Effector memory CD4-positive, alpha-beta T cell (primary cell): ENCODE results near the gene CLEC12A.

ENCODE experiments used
- DNase-seq, 3 donors: peaks; one replicate each; pipeline ENCODE4 v3.0.0-alpha.2; 2020
- H3K27ac ChIP-seq: 2 replicates; pipeline ENCODE4 v1.7.0; 2013; ENCODE audit warnings: mild to moderate bottlenecking, low read length, moderate library complexity; ENCODE audit not compliant: insufficient read depth, poor library complexity, severe bottlenecking
- H3K27me3 ChIP-seq: replicated peaks from 2 replicates; pipeline ENCODE4 v1.7.0; 2013; ENCODE audit warnings: mild to moderate bottlenecking, low read length; ENCODE audit not compliant: insufficient read depth, control insufficient read depth, poor library complexity, severe bottlenecking
- H3K36me3 ChIP-seq: 2 replicates; pipeline ENCODE4 v1.7.0; 2013; ENCODE audit warnings: mild to moderate bottlenecking, low read length, moderate library complexity; ENCODE audit not compliant: control insufficient read depth, insufficient read depth
- H3K4me1 ChIP-seq: 2 replicates; pipeline ENCODE4 v1.7.0; 2013; ENCODE audit warnings: low read length, mild to moderate bottlenecking; ENCODE audit not compliant: control insufficient read depth, insufficient read depth, poor library complexity, severe bottlenecking
- H3K4me3 ChIP-seq: 2 replicates; pipeline ENCODE4 v1.7.0; 2013; ENCODE audit warnings: low read length, low read depth, mild to moderate bottlenecking; ENCODE audit not compliant: insufficient read depth, poor library complexity, severe bottlenecking
- H3K9me3 ChIP-seq: 2 replicates; pipeline ENCODE4 v1.7.0; 2013; ENCODE audit warnings: mild to moderate bottlenecking, low read length, moderate library complexity; ENCODE audit not compliant: control insufficient read depth
- total RNA-seq, 3 donors: gene quantifications; one replicate each; lab custom pipeline; 2026; lab: John Stamatoyannopoulos, UW

Gene CLEC12A
- 0 to 0.97 (median 0) reads per million in 3 donors for total RNA-seq

GRCh38 chr12:9971181-9971580 is at the start of gene CLEC12A:
CLEC12A (plus strand) TSS chr12:9971409; CDS start chr12:9971597, 188 bp downstream.
- no peak within 1 kb of the TSS for H3K4me3 ChIP-seq
- H3K27me3 ChIP-seq, result no peaks in the 10 kb centered on the region
- no peak within 1 kb of the TSS for H3K27ac ChIP-seq
- DNase-seq, result no peak
- no peaks in the 10 kb centered on the region for H3K9me3 ChIP-seq
- no peaks in the 10 kb centered on the region for H3K4me1 ChIP-seq
- H3K36me3 ChIP-seq, result no peaks in the 10 kb centered on the region

- H3K9me3 ChIP-seq, result no peaks in the 10 kb centered on the region
- no peaks in the 10 kb centered on the region for H3K36me3 ChIP-seq
- no peak overlapping the region for H3K4me3 ChIP-seq
- H3K27ac ChIP-seq, result no peak overlapping the region
- H3K27me3 ChIP-seq, result no peaks in the 10 kb centered on the region
- no peak for DNase-seq
- no peaks in the 10 kb centered on the region for H3K4me1 ChIP-seq
These were observed 48.8 kb upstream of the CLEC12A start for GRCh38 chr12:9922429-9922828.

GRCh38 chr12:9925705-9926393 is 45.4 kb upstream of the CLEC12A start:
- H3K36me3 ChIP-seq, result no peaks in the 10 kb centered on the region
- H3K27me3 ChIP-seq, result no peaks in the 10 kb centered on the region
- no peak for DNase-seq
- no peaks in the 10 kb centered on the region for H3K4me1 ChIP-seq
- H3K4me3 ChIP-seq, result no peak overlapping the region
- no peak overlapping the region for H3K27ac ChIP-seq
- no peaks in the 10 kb centered on the region for H3K9me3 ChIP-seq

GRCh38 chr12:9926876-9927275 is 44.3 kb upstream of the CLEC12A start:
- H3K27me3 ChIP-seq, result no peaks in the 10 kb centered on the region
- no peak for DNase-seq

GRCh38 chr12:9928607-9929006 is 42.6 kb upstream of the CLEC12A start:
- Histone ChIP-seq H3K9me3 (no peaks in the 10 kb centered on the region), H3K27ac (no peak overlapping the region), H3K36me3 (no peaks in the 10 kb centered on the region), H3K27me3 (no peaks in the 10 kb centered on the region), H3K4me3 (no peak overlapping the region), H3K4me1 (no peaks in the 10 kb centered on the region)
- no peak for DNase-seq

More at GRCh38 chr12:9926876-9927275, 44.3 kb upstream of the CLEC12A start:
- no peak overlapping the region for H3K4me3 ChIP-seq
- no peaks in the 10 kb centered on the region for H3K9me3 ChIP-seq
- no peaks in the 10 kb centered on the region for H3K36me3 ChIP-seq
- no peaks in the 10 kb centered on the region for H3K4me1 ChIP-seq
- no peak overlapping the region for H3K27ac ChIP-seq

GRCh38 chr12:9931245-9931644 is 40.0 kb upstream of the CLEC12A start:
- no peaks in the 10 kb centered on the region for H3K36me3 ChIP-seq
- H3K4me1 ChIP-seq, result no peaks in the 10 kb centered on the region
- H3K9me3 ChIP-seq, result no peaks in the 10 kb centered on the region
- no peak overlapping the region for H3K27ac ChIP-seq
- H3K4me3 ChIP-seq, result no peak overlapping the region
- DNase-seq, result no peak
- no peaks in the 10 kb centered on the region for H3K27me3 ChIP-seq

GRCh38 chr12:9932270-9932669 is 38.9 kb upstream of the CLEC12A start, which contains the start of gene CLEC2A:
CLEC2A (minus strand) TSS chr12:9932370; CDS start chr12:9932329, 41 bp downstream.
- no peaks in the 10 kb centered on the region for H3K36me3 ChIP-seq
- H3K9me3 ChIP-seq, result no peaks in the 10 kb centered on the region
- H3K27ac ChIP-seq, result no peak within 1 kb of the TSS
- no peak within 1 kb of the TSS for H3K4me3 ChIP-seq
- H3K27me3 ChIP-seq, result no peaks in the 10 kb centered on the region
- DNase-seq, result no peak
- no peaks in the 10 kb centered on the region for H3K4me1 ChIP-seq

GRCh38 chr12:9933958-9934357 is 37.3 kb upstream of the CLEC12A start:
- Histone ChIP-seq H3K4me3 (no peak overlapping the region), H3K36me3 (no peaks in the 10 kb centered on the region), H3K9me3 (no peaks in the 10 kb centered on the region), H3K27me3 (no peaks in the 10 kb centered on the region), H3K27ac (no peak overlapping the region), H3K4me1 (no peaks in the 10 kb centered on the region)
- DNase-seq, result no peak

- Histone ChIP-seq H3K36me3 (no peaks in the 10 kb centered on the region), H3K4me3 (no peak overlapping the region), H3K9me3 (no peaks in the 10 kb centered on the region), H3K27me3 (no peaks in the 10 kb centered on the region), H3K4me1 (no peaks in the 10 kb centered on the region), H3K27ac (no peak overlapping the region)
- DNase-seq, result no peak
These were observed 36.2 kb upstream of the CLEC12A start for GRCh38 chr12:9935026-9935425.

- no peak overlapping the region for H3K4me3 ChIP-seq
- no peaks in the 10 kb centered on the region for H3K27me3 ChIP-seq
- DNase-seq, result no peak
- H3K9me3 ChIP-seq, result no peaks in the 10 kb centered on the region
- H3K4me1 ChIP-seq, result no peaks in the 10 kb centered on the region
- no peaks in the 10 kb centered on the region for H3K36me3 ChIP-seq
- no peak overlapping the region for H3K27ac ChIP-seq
These were observed 34.6 kb upstream of the CLEC12A start for GRCh38 chr12:9936591-9936990.
